ENCODE results near the gene C2orf81. TPM values are rescaled to one million over a fixed set of nuclear protein-coding genes. Genes with fewer than 3 reads are reported as not detected.
"Not testable (repeated sequence)": the region's sequence is repeated elsewhere in the genome, so short reads cannot be mapped to it uniquely, and the experiment has no call there.

Gene C2orf81
- total RNA-seq, 1 donor from 2014 or later, result 6.0 TPM

DNA sequence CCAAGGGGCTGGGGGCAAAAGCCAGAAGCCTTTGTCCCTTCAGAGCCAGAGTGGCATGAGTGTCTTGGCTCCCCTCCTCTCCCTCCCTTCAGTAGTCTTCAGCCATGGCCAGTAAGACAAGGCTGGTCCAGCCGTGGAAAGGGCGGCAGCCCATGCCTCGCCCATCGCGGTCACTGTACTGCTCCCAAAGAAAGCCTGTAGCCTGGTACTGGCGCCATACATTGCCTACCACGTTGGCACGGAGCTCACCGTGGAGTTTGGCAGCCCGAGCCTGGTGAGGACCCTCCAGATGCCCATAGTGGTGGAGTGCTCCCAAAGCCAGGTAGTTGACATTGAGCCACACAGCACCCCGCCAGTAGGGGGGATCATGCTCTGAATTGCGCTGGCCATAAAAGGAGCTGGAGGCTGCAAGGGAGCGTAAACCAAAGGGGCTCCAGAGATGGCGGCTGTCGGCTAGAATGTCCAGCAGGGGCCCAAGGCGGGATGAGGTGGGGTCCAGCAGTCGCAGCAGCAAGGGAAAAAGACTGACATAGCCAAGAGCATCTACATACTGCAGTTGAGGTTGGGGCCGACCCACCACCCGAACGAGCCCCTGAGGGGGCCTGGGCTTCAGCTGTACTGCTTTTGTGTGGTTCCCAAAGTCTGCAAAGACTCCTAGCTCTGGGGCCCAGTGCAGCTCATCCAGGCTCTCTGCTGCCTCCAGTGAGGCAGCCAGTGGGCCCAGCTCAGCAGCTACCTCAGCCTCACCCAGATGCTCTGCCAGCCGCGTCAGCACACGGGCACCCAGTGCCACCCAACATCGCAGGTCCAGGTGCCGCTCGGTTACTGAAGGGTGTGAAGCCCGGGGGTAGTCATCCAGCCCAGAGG lies 40.0 kb upstream of the C2orf81 start:
- TF ChIP-seq, protein P1, sequence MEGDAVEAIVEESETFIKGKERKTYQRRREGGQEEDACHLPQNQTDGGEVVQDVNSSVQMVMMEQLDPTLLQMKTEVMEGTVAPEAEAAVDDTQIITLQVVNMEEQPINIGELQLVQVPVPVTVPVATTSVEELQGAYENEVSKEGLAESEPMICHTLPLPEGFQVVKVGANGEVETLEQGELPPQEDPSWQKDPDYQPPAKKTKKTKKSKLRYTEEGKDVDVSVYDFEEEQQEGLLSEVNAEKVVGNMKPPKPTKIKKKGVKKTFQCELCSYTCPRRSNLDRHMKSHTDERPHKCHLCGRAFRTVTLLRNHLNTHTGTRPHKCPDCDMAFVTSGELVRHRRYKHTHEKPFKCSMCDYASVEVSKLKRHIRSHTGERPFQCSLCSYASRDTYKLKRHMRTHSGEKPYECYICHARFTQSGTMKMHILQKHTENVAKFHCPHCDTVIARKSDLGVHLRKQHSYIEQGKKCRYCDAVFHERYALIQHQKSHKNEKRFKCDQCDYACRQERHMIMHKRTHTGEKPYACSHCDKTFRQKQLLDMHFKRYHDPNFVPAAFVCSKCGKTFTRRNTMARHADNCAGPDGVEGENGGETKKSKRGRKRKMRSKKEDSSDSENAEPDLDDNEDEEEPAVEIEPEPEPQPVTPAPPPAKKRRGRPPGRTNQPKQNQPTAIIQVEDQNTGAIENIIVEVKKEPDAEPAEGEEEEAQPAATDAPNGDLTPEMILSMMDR (IDR thresholded peaks at IDR 0.05; ENCODE audit: unreplicated experiment), result no peak
- Mint-ChIP-seq H3K9me3 (no peaks in the 10 kb centered on the region), H3K4me3 (no peak overlapping the region), H3K4me1 (peaks cover 39% of the 10 kb centered on the region), H3K27ac (no peak overlapping the region), H3K36me3 (no peaks in the 10 kb centered on the region), H3K27me3 (ENCODE audit: low read depth) (no peaks in the 10 kb centered on the region)
- DNase-seq (ENCODE audit: low spot score in 2 of 2, unreplicated experiment in 2 of 2), result no peak

GRCh38 chr2:74460187-74460586 lies 38.8 kb upstream of the C2orf81 start:
- Mint-ChIP-seq H3K4me3 (peak overlapping the region; percentile 94), H3K4me1 (peaks cover 44% of the 10 kb centered on the region), H3K27ac (peak overlapping the region; percentile 30)
- H3K27me3 Mint-ChIP-seq (ENCODE audit: low read depth); DNase-seq (ENCODE audit: low spot score in 2 of 2, unreplicated experiment in 2 of 2); H3K36me3 Mint-ChIP-seq; H3K9me3 Mint-ChIP-seq: not testable (repeated sequence)

GRCh38 chr2:74459503-74460118 lies 38.2 kb upstream of the C2orf81 start:
- Mint-ChIP-seq H3K4me1 (peaks cover 50% of the 10 kb centered on the region), H3K27ac (peak overlapping the region; percentile 99), H3K4me3 (peak overlapping the region; percentile 94)
- not testable (repeated sequence) for H3K9me3 Mint-ChIP-seq; H3K36me3 Mint-ChIP-seq; DNase-seq (ENCODE audit: low spot score in 2 of 2, unreplicated experiment in 2 of 2); H3K27me3 Mint-ChIP-seq (ENCODE audit: low read depth)

DNA sequence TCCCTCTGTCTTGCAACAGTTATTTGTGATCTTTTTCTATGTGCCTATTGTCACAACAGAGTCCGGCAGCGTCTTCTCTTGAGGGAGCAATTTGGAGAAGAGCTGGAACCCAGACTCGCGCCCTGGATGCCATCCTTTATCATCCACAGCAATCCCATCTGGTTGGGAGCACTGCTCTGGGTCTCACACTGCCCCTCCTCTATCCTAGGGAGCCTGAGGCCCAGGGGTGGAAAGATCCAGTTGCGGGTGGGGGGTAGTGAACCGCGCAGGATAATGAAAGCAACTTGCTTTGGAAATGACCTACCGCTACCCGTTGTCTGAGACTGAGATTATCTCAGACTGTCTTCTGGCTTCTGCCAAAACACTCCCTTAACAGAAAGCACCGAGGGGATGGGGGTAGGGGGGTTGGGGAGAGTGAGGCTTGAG lies 37.5 kb upstream of the C2orf81 start:
- Mint-ChIP-seq H3K4me1 (peaks cover 51% of the 10 kb centered on the region), H3K4me3 (peak overlapping the region; percentile 94), H3K27me3 (ENCODE audit: low read depth) (no peaks in the 10 kb centered on the region), H3K27ac (peak overlapping the region; percentile 99), H3K9me3 (no peaks in the 10 kb centered on the region), H3K36me3 (no peaks in the 10 kb centered on the region)
- TF ChIP-seq, protein P1 (IDR thresholded peaks at IDR 0.05; ENCODE audit: unreplicated experiment), result no peak
- DNase-seq (ENCODE audit: low spot score in 2 of 2, unreplicated experiment in 2 of 2), result no peak

DNA sequence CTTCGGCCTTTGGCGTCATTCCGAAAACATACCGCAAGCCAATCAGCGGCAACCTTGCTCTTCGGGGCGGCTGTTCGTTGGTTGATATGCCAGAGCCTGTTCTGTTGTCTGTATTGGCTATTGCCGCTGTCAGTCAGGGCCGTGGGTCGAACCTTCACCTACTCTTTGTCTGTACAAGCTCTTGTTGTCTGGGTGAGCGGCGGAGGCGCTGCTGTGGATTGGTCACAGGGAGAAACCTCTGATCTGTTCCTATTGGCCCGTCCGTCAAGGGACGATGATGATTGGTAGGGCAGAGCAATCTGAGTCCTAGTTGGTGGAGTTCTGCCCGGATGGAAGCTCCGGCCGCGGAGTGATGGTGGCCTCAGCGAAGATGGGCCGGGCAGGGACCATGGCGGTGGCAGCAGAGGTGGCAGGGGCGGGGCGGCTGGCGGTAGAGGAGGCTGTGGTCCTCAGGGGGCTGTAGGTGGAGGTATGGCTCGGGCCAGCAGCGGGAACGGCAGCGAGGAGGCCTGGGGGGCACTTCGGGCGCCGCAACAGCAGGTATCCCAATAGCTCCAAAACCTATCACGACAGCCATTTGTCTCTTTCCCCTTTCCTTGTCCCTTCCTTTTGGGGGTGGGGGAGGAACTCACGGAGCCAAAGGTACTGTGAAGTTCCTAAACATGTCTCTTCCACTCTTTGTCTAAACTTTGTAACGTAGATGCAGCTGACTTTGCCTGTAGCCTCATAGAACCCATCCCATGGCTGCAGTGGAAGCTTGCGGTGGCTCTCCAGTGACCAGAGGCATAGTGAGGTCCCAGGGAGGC lies 36.9 kb upstream of the C2orf81 start, which contains the start of gene WBP1:
Gene WBP1, plus strand, starts transcription at position 307 of the 806 bp plus-strand sequence. Its CDS starts 165 bp downstream, at position 472.
- peak; percentile 98 for DNase-seq (ENCODE audit: low spot score in 2 of 2, unreplicated experiment in 2 of 2)
- peaks cover 49% of the 10 kb centered on the region for H3K4me1 Mint-ChIP-seq
- no peaks in the 10 kb centered on the region for H3K36me3 Mint-ChIP-seq
- TF ChIP-seq, protein P1 (IDR thresholded peaks at IDR 0.05; ENCODE audit: unreplicated experiment), result no peak
- no peaks in the 10 kb centered on the region for H3K9me3 Mint-ChIP-seq
- peak within 1 kb of the TSS; percentile 94 for H3K4me3 Mint-ChIP-seq
- H3K27me3 Mint-ChIP-seq (ENCODE audit: low read depth), result no peaks in the 10 kb centered on the region
- peak within 1 kb of the TSS; percentile 99 for H3K27ac Mint-ChIP-seq

DNA sequence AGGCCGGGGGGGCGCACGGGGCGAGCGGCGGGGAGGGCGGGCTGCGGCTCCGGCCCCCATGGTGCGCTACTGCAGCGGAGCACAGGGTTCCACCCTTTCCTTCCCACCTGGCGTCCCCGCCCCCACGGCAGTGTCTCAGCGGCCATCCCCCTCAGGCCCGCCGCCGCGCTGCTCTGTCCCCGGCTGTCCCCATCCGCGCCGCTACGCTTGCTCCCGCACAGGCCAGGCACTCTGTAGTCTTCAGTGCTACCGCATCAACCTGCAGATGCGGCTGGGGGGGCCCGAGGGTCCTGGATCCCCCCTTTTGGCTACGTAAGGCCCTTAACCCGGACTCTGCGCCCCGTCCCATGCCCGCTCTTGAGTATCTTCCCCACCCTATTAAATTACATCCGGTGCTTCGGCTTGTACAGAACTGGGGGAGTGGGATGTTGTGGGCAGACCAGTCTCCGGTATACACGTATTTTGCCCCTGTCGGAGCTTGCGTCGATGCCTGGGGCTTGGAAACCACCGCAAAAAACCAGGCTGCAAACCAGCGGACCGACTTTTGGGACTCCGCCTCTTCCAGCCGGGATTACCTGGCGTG lies 36.2 kb upstream of the C2orf81 start:
- no peaks in the 10 kb centered on the region for H3K36me3 Mint-ChIP-seq
- peak; percentile 59 to 80 for DNase-seq (ENCODE audit: low spot score in 2 of 2, unreplicated experiment in 2 of 2)
- H3K27ac Mint-ChIP-seq, result peak overlapping the region; percentile 99
- TF ChIP-seq, protein P1 (IDR thresholded peaks at IDR 0.05; ENCODE audit: unreplicated experiment), result no peak
- no peaks in the 10 kb centered on the region for H3K27me3 Mint-ChIP-seq (ENCODE audit: low read depth)
- peaks cover 46% of the 10 kb centered on the region for H3K4me1 Mint-ChIP-seq
- peak overlapping the region; percentile 94 for H3K4me3 Mint-ChIP-seq
- no peaks in the 10 kb centered on the region for H3K9me3 Mint-ChIP-seq

Data from mesothelial cell of epicardium (in vitro differentiated cells).